GM12892 (cell line): ENCODE data around the gene KIRREL2.

ENCODE experiments used
- POLR2A ChIP-seq: IDR thresholded peaks from 2 replicates; pipeline ENCODE4 v1.6.1; 2011; ENCODE audit warnings: low read depth, low read length, control low read depth
- POLR2AphosphoS5 ChIP-seq: IDR thresholded peaks from 2 replicates; pipeline ENCODE4 v1.6.1; 2011; ENCODE audit warnings: low read depth, low read length, control low read depth
- TAF1 ChIP-seq: IDR thresholded peaks from 2 replicates; pipeline ENCODE4 v1.6.1; 2011; ENCODE audit warnings: low read depth, mild to moderate bottlenecking, control low read depth, low read length, borderline replicate concordance

GRCh38 chr19:35889370-35890112, 32.8 kb downstream of the KIRREL2 start:
- TF ChIP-seq TAF1 (no peak), POLR2AphosphoS5 (no peak), POLR2A (no peak)
